NT2/D1 (cell line): ENCODE data around the gene STAM.

Source experiments
- SUZ12 ChIP-seq: IDR thresholded peaks from 2 replicates; pipeline ENCODE4 v1.6.1; 2011; ENCODE audit not compliant: insufficient read length, insufficient read depth; ENCODE audit errors: extremely low read depth
- ZNF274 ChIP-seq: IDR thresholded peaks from 2 replicates; pipeline ENCODE4 v1.6.1; 2011; ENCODE audit warnings: mild to moderate bottlenecking, low read depth, low read length

DNA sequence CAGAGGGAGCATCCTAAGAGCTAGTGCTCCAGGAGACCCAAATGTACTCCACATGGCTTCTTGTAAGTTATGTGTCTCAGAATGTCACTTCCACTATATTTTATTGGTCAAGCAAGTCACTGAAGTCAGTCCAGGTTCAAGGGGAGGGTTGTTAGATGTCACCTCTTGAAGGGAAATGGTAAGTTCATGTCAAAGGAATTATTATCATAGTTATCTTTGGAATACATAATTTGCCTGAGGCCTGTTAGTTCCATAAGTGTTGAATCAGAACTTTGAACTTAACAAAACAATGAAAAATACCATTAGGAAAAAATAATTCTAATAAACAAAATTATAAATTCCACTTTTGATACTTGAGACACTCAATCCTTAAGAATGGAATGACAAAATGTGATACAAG lies 30.6 kb downstream of the STAM start:
- TF ChIP-seq ZNF274 = no peak
- TF ChIP-seq SUZ12 = no peak
